CD14-positive monocyte (primary cell): Measurements from ENCODE around the gene LPGAT1. TPM values are rescaled to one million over a fixed set of nuclear protein-coding genes. Genes with fewer than 3 reads are reported as not detected.

ENCODE experiments used
- DNase-seq, 3 donors: peaks; one replicate each; pipeline ENCODE4 v3.0.0-alpha.2; 2011 to 2022
- H2AFZ ChIP-seq: 2 replicates; pipeline ENCODE4 v1.6.0; 2012; ENCODE audit warnings: mild to moderate bottlenecking, low read depth, low read length, inconsistent platforms; ENCODE audit not compliant: insufficient read depth, poor library complexity, severe bottlenecking
- H3K27ac ChIP-seq, 2 donors: 1 replicate in 1 of 2; 2 replicates in 1 of 2; pipeline ENCODE4 v1.5.1; 2012 to 2013; ENCODE audit warnings: low read length in 2 of 2, control low read depth in 1 of 2, inconsistent platforms in 1 of 2, low read depth in 1 of 2, mild to moderate bottlenecking in 1 of 2
- H3K27me3 ChIP-seq, 2 donors: one replicate each; pipeline versions ENCODE4 v1.6.0 to v1.6.1; 2011 to 2013; ENCODE audit warnings: low read length in 2 of 2; ENCODE audit not compliant: control insufficient read depth in 2 of 2, insufficient read depth in 2 of 2
- H3K36me3 ChIP-seq, 2 donors: replicated peaks in 1 of 2; 1 replicate in 1 of 2; 2 replicates in 1 of 2; pipeline versions ENCODE4 v1.5.1 to v1.6.1; 2012 to 2013; ENCODE audit warnings: low read length in 2 of 2, control low read depth in 1 of 2, inconsistent platforms in 1 of 2, mild to moderate bottlenecking in 1 of 2; ENCODE audit not compliant: insufficient read depth in 2 of 2, control insufficient read depth in 1 of 2
- H3K4me1 ChIP-seq, 2 donors: 1 replicate in 1 of 2; 2 replicates in 1 of 2; pipeline versions ENCODE4 v1.5.1 to v1.6.1; 2012 to 2013; ENCODE audit warnings: low read length in 2 of 2, control low read depth in 1 of 2, inconsistent platforms in 1 of 2, mild to moderate bottlenecking in 1 of 2, moderate library complexity in 1 of 2; ENCODE audit not compliant: insufficient read depth in 2 of 2, control insufficient read depth in 1 of 2
- H3K4me2 ChIP-seq: replicated peaks from 2 replicates; pipeline ENCODE3; 2012; ENCODE audit warnings: low read length, moderate library complexity, mild to moderate bottlenecking; ENCODE audit not compliant: poor library complexity, severe bottlenecking; ENCODE audit errors: extremely low read depth
- H3K4me3 ChIP-seq, 3 experiments: fragments of 200-600 bp in 1 of 3; sonication (generic) in 1 of 3; replicated peaks in 1 of 3; 1 replicate in 2 of 3; 2 replicates in 1 of 3; pipeline ENCODE4 v1.5.1; 2011 to 2013; ENCODE audit warnings: low read length in 3 of 3, mild to moderate bottlenecking in 3 of 3, control low read depth in 2 of 3, low read depth in 2 of 3, inconsistent platforms in 1 of 3, moderate library complexity in 1 of 3
- H3K79me2 ChIP-seq: 2 replicates; pipeline ENCODE4 v1.6.0; 2012; ENCODE audit warnings: mild to moderate bottlenecking, control low read depth, inconsistent platforms, low read length, moderate library complexity; ENCODE audit not compliant: insufficient read depth
- H3K9ac ChIP-seq: 2 replicates; pipeline ENCODE4 v1.6.0; 2017; ENCODE audit warnings: low read length, mild to moderate bottlenecking; ENCODE audit not compliant: insufficient read depth, poor library complexity, severe bottlenecking
- H3K9me3 ChIP-seq, 2 donors: replicated peaks in 1 of 2; 1 replicate in 1 of 2; 2 replicates in 1 of 2; pipeline versions ENCODE4 v1.5.1 to v1.6.1; 2012 to 2013; ENCODE audit warnings: low read length in 2 of 2, control low read depth in 1 of 2; ENCODE audit not compliant: control insufficient read depth in 1 of 2, insufficient read depth in 1 of 2
- H4K20me1 ChIP-seq: 2 replicates; pipeline ENCODE4 v1.6.0; 2012; ENCODE audit warnings: mild to moderate bottlenecking, low read length, control low read depth, moderate library complexity; ENCODE audit not compliant: insufficient read depth
- H3K27ac Mint-ChIP-seq, 7 donors: one replicate each; pipeline ENCODE4 v1.8.0; 2020; ENCODE audit warnings: mild to moderate bottlenecking in 7 of 7, mixed read lengths in 7 of 7, moderate library complexity in 6 of 7, inconsistent platforms in 2 of 7
- H3K27me3 Mint-ChIP-seq, 3 donors: one replicate each; pipeline ENCODE4 v1.8.0; 2021 to 2022; ENCODE audit warnings: low read depth in 3 of 3, mild to moderate bottlenecking in 3 of 3, mixed read lengths in 3 of 3, moderate library complexity in 3 of 3, inconsistent platforms in 1 of 3
- H3K36me3 Mint-ChIP-seq, 2 donors: one replicate each; pipeline ENCODE4 v1.8.0; 2020; ENCODE audit warnings: mixed read lengths in 2 of 2, inconsistent platforms in 1 of 2, mild to moderate bottlenecking in 1 of 2
- H3K4me1 Mint-ChIP-seq: one replicate; pipeline ENCODE4 v1.8.0; 2020; ENCODE audit warnings: mild to moderate bottlenecking, mixed read lengths
- H3K4me3 Mint-ChIP-seq, 2 donors: one replicate each; pipeline ENCODE4 v1.8.0; 2020; ENCODE audit warnings: mild to moderate bottlenecking in 2 of 2, mixed read lengths in 2 of 2, moderate library complexity in 1 of 2
- H3K9me3 Mint-ChIP-seq, 7 donors: one replicate each; pipeline ENCODE4 v1.8.0; 2020 to 2022; ENCODE audit warnings: mixed read lengths in 7 of 7, mild to moderate bottlenecking in 6 of 7, moderate library complexity in 6 of 7, inconsistent platforms in 2 of 7
- WGBS: methylation state at CpG from one replicate; pipeline ENCODE4 v1.1.5; 2013; ENCODE audit warnings: missing lambda C conversion rate; ENCODE audit not compliant: insufficient coverage; 5-methylcytosine and 5-hydroxymethylcytosine counted together
- intact Hi-C, 2 donors: fragments of 100-400 bp; cut with micrococcal nuclease; formaldehyde crosslinking; loops; one replicate each; pipeline versions ENCODE4 v1.15.0 to v1.15.1; 2023
- polyA plus RNA-seq, 3 donors: library from polyadenylated mRNA; depleted of rRNA in 1 of 3; unstranded in 2 of 3; stranded (reverse) in 1 of 3; fragments of 300-500 nt in 2 of 3; fragments of >200 nt in 1 of 3; fragmentation: Illumina TruSeq in 2 of 3; gene quantifications; 1 replicate in 2 of 3; 2 replicates in 1 of 3; pipeline ENCODE4 v1.2.3, GENCODE V29; 2012 to 2021
- TF ChIP-seq, protein P1 (sequence below): fragments of 200-600 bp; IDR thresholded peaks from one replicate; pipeline ENCODE4 v1.8.0; 2022; ENCODE audit warnings: antibody characterized with exemption, mild to moderate bottlenecking

The LPGAT1 gene
- polyA plus RNA-seq, 3 donors = 19.5 to 52.1 (median 40.2) TPM

GRCh38 chr1:211715971-211716370 is 114.6 kb downstream of the LPGAT1 start:
- peaks cover 4 to 7% of the 10 kb centered on the region in 2 donors for H3K4me1 ChIP-seq
- no peaks in the 10 kb centered on the region for H3K27me3 ChIP-seq
- TF ChIP-seq, protein P1, sequence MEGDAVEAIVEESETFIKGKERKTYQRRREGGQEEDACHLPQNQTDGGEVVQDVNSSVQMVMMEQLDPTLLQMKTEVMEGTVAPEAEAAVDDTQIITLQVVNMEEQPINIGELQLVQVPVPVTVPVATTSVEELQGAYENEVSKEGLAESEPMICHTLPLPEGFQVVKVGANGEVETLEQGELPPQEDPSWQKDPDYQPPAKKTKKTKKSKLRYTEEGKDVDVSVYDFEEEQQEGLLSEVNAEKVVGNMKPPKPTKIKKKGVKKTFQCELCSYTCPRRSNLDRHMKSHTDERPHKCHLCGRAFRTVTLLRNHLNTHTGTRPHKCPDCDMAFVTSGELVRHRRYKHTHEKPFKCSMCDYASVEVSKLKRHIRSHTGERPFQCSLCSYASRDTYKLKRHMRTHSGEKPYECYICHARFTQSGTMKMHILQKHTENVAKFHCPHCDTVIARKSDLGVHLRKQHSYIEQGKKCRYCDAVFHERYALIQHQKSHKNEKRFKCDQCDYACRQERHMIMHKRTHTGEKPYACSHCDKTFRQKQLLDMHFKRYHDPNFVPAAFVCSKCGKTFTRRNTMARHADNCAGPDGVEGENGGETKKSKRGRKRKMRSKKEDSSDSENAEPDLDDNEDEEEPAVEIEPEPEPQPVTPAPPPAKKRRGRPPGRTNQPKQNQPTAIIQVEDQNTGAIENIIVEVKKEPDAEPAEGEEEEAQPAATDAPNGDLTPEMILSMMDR = no peak
- H3K9ac ChIP-seq = no peak overlapping the region
- H4K20me1 ChIP-seq = no peaks in the 10 kb centered on the region
- H2AFZ ChIP-seq = no peak overlapping the region
- H3K4me3 ChIP-seq = no peak overlapping the region
- H3K9me3 ChIP-seq = no peaks in the 10 kb centered on the region
- H3K36me3 ChIP-seq = no peaks in the 10 kb centered on the region
- WGBS = 80% methylated on average over 1 of the region's 2 CpGs
- Mint-ChIP-seq H3K4me3 (no peak overlapping the region), H3K4me1 (peaks cover 5% of the 10 kb centered on the region), H3K27ac (no peak overlapping the region), H3K9me3 (peaks cover 0 to 9% (median 4%) of the 10 kb centered on the region in 7 donors), H3K36me3 (no peaks in the 10 kb centered on the region), H3K27me3 (peaks cover 0 to 2% (median 0%) of the 10 kb centered on the region in 3 donors)
- no peak for DNase-seq
- no peak overlapping the region for H3K27ac ChIP-seq
- no peak overlapping the region for H3K4me2 ChIP-seq
- H3K79me2 ChIP-seq = no peaks in the 10 kb centered on the region
- intact Hi-C loops = no loop called here

GRCh38 chr1:211714154-211714553 is 116.4 kb downstream of the LPGAT1 start:
- Histone ChIP-seq H3K27me3 (no peaks in the 10 kb centered on the region), H3K27ac (no peak overlapping the region), H3K9ac (no peak overlapping the region), H4K20me1 (no peaks in the 10 kb centered on the region), H3K4me1 (peaks cover 8 to 10% of the 10 kb centered on the region in 2 donors), H3K36me3 (no peaks in the 10 kb centered on the region), H2AFZ (no peak overlapping the region), H3K4me2 (no peak overlapping the region), H3K4me3 (no peak overlapping the region), H3K9me3 (no peaks in the 10 kb centered on the region), H3K79me2 (no peaks in the 10 kb centered on the region)
- no peaks in the 10 kb centered on the region for H3K36me3 Mint-ChIP-seq
- TF ChIP-seq, protein P1 = no peak
- no peak for DNase-seq
- peaks cover 0 to 7% (median 4%) of the 10 kb centered on the region in 7 donors for H3K9me3 Mint-ChIP-seq
- peaks cover 10% of the 10 kb centered on the region for H3K4me1 Mint-ChIP-seq
- intact Hi-C loops = no loop called here
- H3K4me3 Mint-ChIP-seq = no peak overlapping the region
- H3K27ac Mint-ChIP-seq = no peak overlapping the region
- WGBS = 9% methylated on average over 2 of the region's 5 CpGs
- peaks cover 0 to 2% (median 0%) of the 10 kb centered on the region in 3 donors for H3K27me3 Mint-ChIP-seq
